ENCODE measurements around the gene ACBD7.

Gene ACBD7

GRCh38 chr10:15043674-15044073, 44.9 kb downstream of the ACBD7 start, which contains the start of gene OLAH:
Gene OLAH, plus strand, starts transcription at chr10:15043943. Its CDS starts 3,346 bp downstream, at chr10:15047289.
- H3K4me1 ChIP-seq (ENCODE audit: insufficient read depth, low read length): no peaks in the 10 kb centered on the region

GRCh38 chr10:15038416-15038815, 50.2 kb downstream of the ACBD7 start:
- no peaks in the 10 kb centered on the region for H3K4me1 ChIP-seq (ENCODE audit: insufficient read depth, low read length)
- TF ChIP-seq CTCF (IDR thresholded peaks at IDR 0.05; ENCODE audit: borderline replicate concordance, extremely low read depth, low read length, poor library complexity, severe bottlenecking) (no peak), EZH2 (IDR thresholded peaks at IDR 0.05; ENCODE audit: borderline replicate concordance, low read depth, low read length, severe bottlenecking) (no peak)
- H3K4me2 ChIP-seq (ENCODE audit: insufficient read depth, low read length): no peak overlapping the region
- no peak overlapping the region for H2AFZ ChIP-seq (ENCODE audit: low read depth, low read length)
- no peak overlapping the region for H3K9ac ChIP-seq (ENCODE audit: low read depth, low read length)
- no peaks in the 10 kb centered on the region for H4K20me1 ChIP-seq (ENCODE audit: insufficient read depth, low read length)
- DNase-seq: no peak
- no peaks in the 10 kb centered on the region for H3K9me3 ChIP-seq (ENCODE audit: insufficient read depth, low read length, severe bottlenecking)
- no peak overlapping the region for H3K4me3 ChIP-seq (ENCODE audit: low read depth in 1 of 2, low read length in 2 of 2)
- no peaks in the 10 kb centered on the region for H3K36me3 ChIP-seq (ENCODE audit: insufficient read depth, low read length)
- H3K27me3 ChIP-seq (ENCODE audit: insufficient read depth, low read length, poor library complexity): no peaks in the 10 kb centered on the region
- no peak overlapping the region for H3K27ac ChIP-seq (ENCODE audit: low read length)
- ATAC-seq (ENCODE audit: insufficient read depth, low read depth): no peak
- H3K79me2 ChIP-seq (ENCODE audit: insufficient read depth, low read length): no peaks in the 10 kb centered on the region

More at GRCh38 chr10:15043674-15044073, 44.9 kb downstream of the ACBD7 start, which contains the start of gene OLAH:
- H3K79me2 ChIP-seq (ENCODE audit: insufficient read depth, low read length): no peaks in the 10 kb centered on the region
- no peak within 1 kb of the TSS for H3K4me3 ChIP-seq (ENCODE audit: low read depth in 1 of 2, low read length in 2 of 2)
- H2AFZ ChIP-seq (ENCODE audit: low read depth, low read length): no peak within 1 kb of the TSS; the same call in 1 of the 2 replicates
- H3K27me3 ChIP-seq (ENCODE audit: insufficient read depth, low read length, poor library complexity): no peaks in the 10 kb centered on the region
- no peak within 1 kb of the TSS for H3K4me2 ChIP-seq (ENCODE audit: insufficient read depth, low read length)
- no peaks in the 10 kb centered on the region for H3K36me3 ChIP-seq (ENCODE audit: insufficient read depth, low read length)
- no peak within 1 kb of the TSS for H3K9ac ChIP-seq (ENCODE audit: low read depth, low read length)
- no peaks in the 10 kb centered on the region for H3K9me3 ChIP-seq (ENCODE audit: insufficient read depth, low read length, severe bottlenecking)
- TF ChIP-seq EZH2 (IDR thresholded peaks at IDR 0.05; ENCODE audit: borderline replicate concordance, low read depth, low read length, severe bottlenecking): no peak
- TF ChIP-seq CTCF (IDR thresholded peaks at IDR 0.05; ENCODE audit: borderline replicate concordance, extremely low read depth, low read length, poor library complexity, severe bottlenecking): no peak
- ATAC-seq (ENCODE audit: insufficient read depth, low read depth) (no peak), DNase-seq (no peak)
- no peak within 1 kb of the TSS for H3K27ac ChIP-seq (ENCODE audit: low read length)
- H4K20me1 ChIP-seq (ENCODE audit: insufficient read depth, low read length): no peaks in the 10 kb centered on the region

GRCh38 chr10:15037691-15038090, 50.9 kb downstream of the ACBD7 start:
- no peak for TF ChIP-seq CTCF (IDR thresholded peaks at IDR 0.05; ENCODE audit: borderline replicate concordance, extremely low read depth, low read length, poor library complexity, severe bottlenecking)
- TF ChIP-seq EZH2 (IDR thresholded peaks at IDR 0.05; ENCODE audit: borderline replicate concordance, low read depth, low read length, severe bottlenecking): no peak
- Histone ChIP-seq H3K4me2 (ENCODE audit: insufficient read depth, low read length) (no peak overlapping the region), H3K27ac (ENCODE audit: low read length) (no peak overlapping the region), H3K9me3 (ENCODE audit: insufficient read depth, low read length, severe bottlenecking) (no peaks in the 10 kb centered on the region), H3K9ac (ENCODE audit: low read depth, low read length) (no peak overlapping the region), H2AFZ (ENCODE audit: low read depth, low read length) (no peak overlapping the region), H3K4me3 (ENCODE audit: low read depth in 1 of 2, low read length in 2 of 2) (no peak overlapping the region), H3K36me3 (ENCODE audit: insufficient read depth, low read length) (no peaks in the 10 kb centered on the region), H3K27me3 (ENCODE audit: insufficient read depth, low read length, poor library complexity) (no peaks in the 10 kb centered on the region), H4K20me1 (ENCODE audit: insufficient read depth, low read length) (no peaks in the 10 kb centered on the region), H3K4me1 (ENCODE audit: insufficient read depth, low read length) (no peaks in the 10 kb centered on the region), H3K79me2 (ENCODE audit: insufficient read depth, low read length) (no peaks in the 10 kb centered on the region)
- ATAC-seq (ENCODE audit: insufficient read depth, low read depth): no peak
- no peak for DNase-seq

Measured in DND-41 (cell line).